GM12873 (cell line): ENCODE results near the gene RNF182.

Source experiments
- TF ChIP-seq, protein P1 (sequence below): IDR thresholded peaks from 2 replicates; pipeline ENCODE4 v1.5.1; 2012; ENCODE audit warnings: low read depth, mild to moderate bottlenecking, moderate library complexity, low read length, control low read depth; ENCODE audit not compliant: insufficient read depth; ENCODE audit errors: missing control alignments

The RNF182 gene

DNA sequence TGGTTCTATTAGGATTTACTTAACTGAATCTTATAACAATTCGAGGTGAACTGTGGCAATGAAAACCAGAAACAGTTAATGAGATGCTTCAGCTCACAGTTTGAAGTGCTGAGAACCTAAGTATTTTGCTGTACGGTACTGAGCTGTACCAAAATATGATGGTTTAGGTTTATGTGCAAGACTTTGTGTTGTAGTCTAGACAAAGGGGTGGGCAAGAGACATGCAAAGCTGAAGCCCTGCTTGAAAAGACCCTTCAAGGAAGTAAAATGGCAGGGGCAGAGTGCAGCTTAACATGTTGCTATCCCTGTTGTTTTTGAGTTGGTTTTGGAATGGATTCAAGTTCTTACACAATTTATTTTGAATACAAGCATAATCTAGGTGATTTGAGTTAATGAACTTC lies 54.0 kb downstream of the RNF182 start:
- TF ChIP-seq, protein P1, sequence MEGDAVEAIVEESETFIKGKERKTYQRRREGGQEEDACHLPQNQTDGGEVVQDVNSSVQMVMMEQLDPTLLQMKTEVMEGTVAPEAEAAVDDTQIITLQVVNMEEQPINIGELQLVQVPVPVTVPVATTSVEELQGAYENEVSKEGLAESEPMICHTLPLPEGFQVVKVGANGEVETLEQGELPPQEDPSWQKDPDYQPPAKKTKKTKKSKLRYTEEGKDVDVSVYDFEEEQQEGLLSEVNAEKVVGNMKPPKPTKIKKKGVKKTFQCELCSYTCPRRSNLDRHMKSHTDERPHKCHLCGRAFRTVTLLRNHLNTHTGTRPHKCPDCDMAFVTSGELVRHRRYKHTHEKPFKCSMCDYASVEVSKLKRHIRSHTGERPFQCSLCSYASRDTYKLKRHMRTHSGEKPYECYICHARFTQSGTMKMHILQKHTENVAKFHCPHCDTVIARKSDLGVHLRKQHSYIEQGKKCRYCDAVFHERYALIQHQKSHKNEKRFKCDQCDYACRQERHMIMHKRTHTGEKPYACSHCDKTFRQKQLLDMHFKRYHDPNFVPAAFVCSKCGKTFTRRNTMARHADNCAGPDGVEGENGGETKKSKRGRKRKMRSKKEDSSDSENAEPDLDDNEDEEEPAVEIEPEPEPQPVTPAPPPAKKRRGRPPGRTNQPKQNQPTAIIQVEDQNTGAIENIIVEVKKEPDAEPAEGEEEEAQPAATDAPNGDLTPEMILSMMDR, result no peak

DNA sequence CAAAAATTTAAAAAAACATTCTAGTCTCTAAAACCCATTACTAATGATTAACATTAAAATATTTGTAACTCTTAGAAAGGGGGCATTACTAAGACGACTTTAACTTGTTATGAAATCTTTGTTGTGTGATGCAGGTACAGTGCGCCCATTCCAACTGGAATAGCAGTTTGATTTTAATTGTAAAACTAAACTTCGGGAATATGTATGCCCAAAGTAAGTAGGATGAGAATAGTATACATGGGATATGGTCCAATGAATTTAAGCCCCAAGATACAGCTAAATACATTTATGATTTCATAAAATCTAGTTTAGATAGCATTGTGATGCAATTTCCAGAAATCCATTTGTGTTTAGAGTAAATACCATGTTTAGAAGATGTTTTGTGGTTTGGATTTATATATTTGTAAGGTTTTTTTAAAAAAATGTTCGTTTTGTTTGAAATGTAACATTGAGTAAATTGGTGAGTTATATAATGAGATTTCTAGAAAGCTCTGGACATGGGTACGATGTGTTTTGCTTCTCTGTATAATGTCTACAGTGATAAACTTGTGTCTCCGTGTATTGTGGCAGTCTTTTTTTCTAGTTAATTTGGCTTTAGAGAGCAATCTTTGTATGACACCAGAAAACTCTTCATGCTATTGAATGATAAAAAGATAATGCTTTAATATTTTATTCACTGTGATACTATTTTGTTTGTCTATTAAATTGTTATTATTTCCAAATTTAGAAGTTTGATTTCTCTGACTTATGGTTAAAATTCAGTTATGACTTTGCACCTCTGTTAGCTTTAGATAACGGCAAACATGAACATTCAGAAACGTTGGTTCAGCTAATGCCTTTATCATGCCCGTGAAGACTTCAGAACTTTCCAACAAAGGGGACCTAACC lies 54.8 kb downstream of the RNF182 start:
- TF ChIP-seq, protein P1, result no peak

GRCh38 chr6:13980534-13980933 lies 55.8 kb downstream of the RNF182 start:
- TF ChIP-seq, protein P1, result no peak

DNA sequence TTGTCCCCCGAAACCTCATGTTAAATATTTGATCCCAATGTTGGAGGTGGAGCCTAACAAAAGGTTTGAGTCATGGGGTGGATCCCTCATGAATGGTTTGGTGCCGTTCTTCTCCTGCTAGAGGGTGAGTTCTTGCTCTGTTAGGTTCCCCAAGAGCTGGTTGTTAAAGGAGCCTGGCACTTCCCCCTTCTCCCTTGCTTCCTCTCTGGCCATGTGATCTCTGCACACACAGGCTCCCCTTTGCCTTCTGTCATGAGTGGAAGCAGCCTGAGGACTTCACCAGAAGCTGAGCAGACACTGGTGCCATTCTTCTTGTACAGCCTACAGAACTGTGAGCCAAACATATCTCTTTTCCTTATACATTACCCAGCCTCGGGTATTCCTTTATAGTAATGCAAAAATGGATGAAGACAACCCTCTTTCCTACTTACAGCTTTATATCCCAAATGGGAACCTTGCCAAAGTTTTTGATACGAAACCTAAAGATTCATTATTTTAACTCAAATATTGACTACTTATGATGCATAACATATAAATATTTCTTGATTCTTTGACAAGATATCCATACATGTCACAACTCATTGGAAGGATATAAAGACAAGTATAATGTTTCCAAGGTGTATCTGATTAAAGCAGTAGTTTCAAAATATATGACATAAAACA lies 61.0 kb downstream of the RNF182 start:
- TF ChIP-seq, protein P1, result no peak

DNA sequence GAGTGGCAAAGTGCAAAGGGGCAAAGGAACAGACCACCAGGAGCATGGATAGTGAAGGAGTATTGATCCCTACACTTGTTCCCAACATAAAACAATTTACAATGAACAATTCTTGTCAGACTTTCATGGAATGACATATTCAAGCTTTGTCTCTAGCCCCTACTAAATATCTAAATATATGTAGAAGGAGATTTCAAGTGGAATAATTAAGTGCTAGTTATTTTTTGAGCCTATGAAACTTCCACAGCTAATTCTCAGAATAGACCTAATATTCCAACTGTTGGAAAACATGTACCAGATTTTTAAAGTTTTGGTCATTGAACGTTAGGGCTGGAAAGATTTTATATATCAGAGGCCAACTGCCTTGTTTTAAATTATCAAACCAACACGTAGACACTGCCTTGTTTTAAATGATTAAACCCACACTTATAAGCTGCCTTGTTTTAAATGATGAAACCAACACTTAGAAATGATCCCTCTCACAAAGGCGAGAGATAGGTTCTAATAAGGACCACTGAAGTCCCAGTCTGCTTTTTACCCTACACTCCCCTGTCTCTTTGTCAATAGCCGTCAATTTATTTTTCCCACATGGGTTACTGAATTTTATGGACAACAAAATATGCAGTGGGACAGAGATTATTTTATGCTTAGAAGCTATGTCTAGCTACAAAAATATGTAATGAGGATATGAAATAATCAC lies 62.1 kb downstream of the RNF182 start:
- TF ChIP-seq, protein P1, result no peak

GRCh38 chr6:13987400-13987865 lies 62.7 kb downstream of the RNF182 start:
- TF ChIP-seq, protein P1, result no peak

- TF ChIP-seq, protein P1, result no peak
Observed at GRCh38 chr6:13988049-13988738, 63.4 kb downstream of the RNF182 start.
